HepG2 (cell line): ENCODE measurements around the gene KIAA0040. TPM values are rescaled to one million over a fixed set of nuclear protein-coding genes. Genes with fewer than 3 reads are reported as not detected.

Experiments used
- ARID5B ChIP-seq: IDR thresholded peaks from 2 replicates; pipeline ENCODE4 v1.4.0; 2020; ENCODE audit warnings: mild to moderate bottlenecking, missing genetic modification reagents
- CCAR2 ChIP-seq: fragments of 200-400 bp; formaldehyde crosslinking; optimal IDR thresholded peaks from 2 replicates; pipeline ENCODE3; 2018; ENCODE audit warnings: low read depth, mild to moderate bottlenecking, low read length, moderate library complexity
- ELF3 ChIP-seq: IDR thresholded peaks from 2 replicates; pipeline ENCODE4 v1.6.1; 2016; ENCODE audit warnings: missing genetic modification reagents, missing compliant biosample characterization
- HNRNPK ChIP-seq: fragments of 200-400 bp; formaldehyde crosslinking; IDR thresholded peaks from 2 replicates; pipeline ENCODE4 v1.6.1; 2018; ENCODE audit warnings: low read length, low read depth, moderate library complexity, mild to moderate bottlenecking; ENCODE audit not compliant: poor library complexity, severe bottlenecking
- HNRNPL ChIP-seq: fragments of 200-400 bp; formaldehyde crosslinking; IDR thresholded peaks from 2 replicates; pipeline ENCODE4 v1.6.1; 2017; ENCODE audit warnings: mild to moderate bottlenecking, low read depth, low read length
- HNRNPLL ChIP-seq: fragments of 200-400 bp; formaldehyde crosslinking; IDR thresholded peaks from 2 replicates; pipeline ENCODE4 v1.6.1; 2017; ENCODE audit warnings: mild to moderate bottlenecking, low read depth, low read length; ENCODE audit not compliant: poor library complexity, severe bottlenecking
- JUNB ChIP-seq: sonication (generic); formaldehyde crosslinking; IDR thresholded peaks from 2 replicates; pipeline ENCODE4 v1.8.0; 2022; ENCODE audit warnings: missing genetic modification reagents, mild to moderate bottlenecking, borderline replicate concordance
- KAT8 ChIP-seq: IDR thresholded peaks from 2 replicates; pipeline ENCODE4 v1.6.1; 2016; ENCODE audit warnings: missing genetic modification reagents, missing compliant biosample characterization
- TFDP2 ChIP-seq: sonication (generic); formaldehyde crosslinking; IDR thresholded peaks from 2 replicates; pipeline ENCODE4 v1.4.0; 2020; ENCODE audit warnings: missing genetic modification reagents
- ZHX1 ChIP-seq: sonication (generic); formaldehyde crosslinking; IDR thresholded peaks from 2 replicates; pipeline ENCODE4 v1.8.1; 2022; ENCODE audit warnings: low read depth, mild to moderate bottlenecking, missing genetic modification reagents
- ZNF180 ChIP-seq: sonication (generic); formaldehyde crosslinking; IDR thresholded peaks from 2 replicates; pipeline ENCODE4 v1.4.0; 2020; ENCODE audit warnings: low read depth, missing genetic modification reagents, borderline replicate concordance
- ZNF512B ChIP-seq: sonication (generic); formaldehyde crosslinking; IDR thresholded peaks from 2 replicates; pipeline ENCODE4 v1.5.1; 2020; ENCODE audit warnings: missing genetic modification reagents, mild to moderate bottlenecking, borderline replicate concordance
- ZNF746 ChIP-seq: sonication (generic); formaldehyde crosslinking; IDR thresholded peaks from 2 replicates; pipeline ENCODE4 v1.8.0; 2022; ENCODE audit warnings: mild to moderate bottlenecking, missing genetic modification reagents
- ZNF83 ChIP-seq: sonication (generic); formaldehyde crosslinking; IDR thresholded peaks from 2 replicates; pipeline ENCODE4 v1.4.0; 2020; ENCODE audit warnings: missing genetic modification reagents, mild to moderate bottlenecking, borderline replicate concordance
- polyA plus RNA-seq, 8 experiments: library from polyadenylated mRNA; depleted of rRNA in 3 of 8; stranded (reverse) in 7 of 8; unstranded in 1 of 8; fragments of >200 nt; fragmentation: Illumina TruSeq in 4 of 8; extraction: Trizol in 4 of 8; gene quantifications; 2 replicates each; pipeline versions ENCODE4 v1.2.1 to v1.2.3, GENCODE V29; 2011 to 2016; ENCODE audit warnings: low read depth in 4 of 8, missing spikeins in 1 of 8, mixed read lengths in 1 of 8; ENCODE audit not compliant: insufficient read depth in 1 of 8
- total RNA-seq, 5 experiments: library from RNA; depleted of rRNA; stranded (reverse); fragments of >200 nt; fragmentation: Illumina TruSeq; extraction: Trizol; gene quantifications; 2 replicates each; pipeline ENCODE4 v1.2.3, GENCODE V29; 2016; ENCODE audit warnings: low read depth in 1 of 5

KIAA0040 gene
- total and polyA plus RNA-seq, 2 of the 13 experiments (the other 11 are each of a cell fraction or from before 2014, with no cell fraction given): 0.24 to 0.26 TPM

- no peak for TF ChIP-seq ZNF512B (CRISPR knock-in tag)
- no peak for TF ChIP-seq ZNF746
- TF ChIP-seq ARID5B (CRISPR knock-in tag): 0 out of 2 replicates have a peak, but pooled peaks have one; percentile 12
- TF ChIP-seq ZNF83 (CRISPR knock-in tag): no peak
- TF ChIP-seq TFDP2 (CRISPR knock-in tag): 0 out of 2 replicates have a peak, but pooled peaks have one; percentile 19
- TF ChIP-seq JUNB: no peak
- 0 out of 2 replicates have a peak, but pooled peaks have one; percentile 50 for TF ChIP-seq HNRNPL
- peak; percentile 16 for TF ChIP-seq HNRNPK
- no peak for TF ChIP-seq CCAR2
- 0 out of 2 replicates have a peak, but pooled peaks have one; percentile 15 for TF ChIP-seq ELF3
- TF ChIP-seq ZNF180 (CRISPR knock-in tag): no peak
- no peak for TF ChIP-seq KAT8 (CRISPR knock-in tag)
- TF ChIP-seq ZHX1 (CRISPR knock-in tag): no peak
- TF ChIP-seq HNRNPLL: no peak
Measured at GRCh38 chr1:175192630-175193526, at the start of gene KIAA0040 (continued).
